GM12892 (cell line): ENCODE measurements around the gene NANOGP8.
A peak's percentile ranks its signal among the peaks of the same experiment; 100 is the strongest.

ENCODE experiments used
- DNase-seq: peaks from one replicate; pipeline ENCODE4 v3.0.0; 2011; ENCODE audit not compliant: insufficient read length
- FAIRE-seq: peaks from 2 replicates; lab custom pipeline; 2011; peaks lifted over from hg19 to GRCh38; lab: Jason Lieb, UNC
- POLR2A ChIP-seq: IDR thresholded peaks from 2 replicates; pipeline ENCODE4 v1.6.1; 2011; ENCODE audit warnings: low read depth, low read length, control low read depth
- POLR2AphosphoS5 ChIP-seq: IDR thresholded peaks from 2 replicates; pipeline ENCODE4 v1.6.1; 2011; ENCODE audit warnings: low read depth, low read length, control low read depth
- TAF1 ChIP-seq: IDR thresholded peaks from 2 replicates; pipeline ENCODE4 v1.6.1; 2011; ENCODE audit warnings: low read depth, mild to moderate bottlenecking, control low read depth, low read length, borderline replicate concordance

Gene NANOGP8

DNA sequence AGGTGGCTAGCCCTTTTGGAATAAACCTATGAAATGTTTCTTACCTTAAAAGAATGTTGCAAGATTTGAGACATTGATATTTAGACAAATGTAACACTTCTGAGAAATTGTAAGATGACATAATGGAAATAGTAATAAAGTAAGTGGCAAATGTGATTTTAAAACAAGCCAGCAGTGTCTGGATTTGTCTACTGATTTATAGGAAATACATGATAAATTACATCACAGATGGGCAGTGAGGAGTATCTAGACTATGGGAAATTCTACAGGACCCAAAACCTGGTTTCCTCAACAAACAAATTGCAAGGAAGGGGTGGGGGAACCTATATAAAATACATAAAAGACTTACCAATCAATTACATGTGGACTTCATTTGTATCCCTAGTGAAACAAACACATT is 37.1 kb downstream of the NANOGP8 start:
- TF ChIP-seq TAF1 (no peak), POLR2A (no peak), POLR2AphosphoS5 (no peak)
- no peak for DNase-seq
- FAIRE-seq: no peak

GRCh38 chr15:35047528-35047927 is 37.6 kb downstream of the NANOGP8 start:
- no peak for FAIRE-seq
- TF ChIP-seq POLR2A: no peak
- TF ChIP-seq TAF1: no peak
- no peak for TF ChIP-seq POLR2AphosphoS5
- no peak for DNase-seq

- FAIRE-seq: no peak
These were observed 41.6 kb downstream of the NANOGP8 start for GRCh38 chr15:35043373-35044095.

DNA sequence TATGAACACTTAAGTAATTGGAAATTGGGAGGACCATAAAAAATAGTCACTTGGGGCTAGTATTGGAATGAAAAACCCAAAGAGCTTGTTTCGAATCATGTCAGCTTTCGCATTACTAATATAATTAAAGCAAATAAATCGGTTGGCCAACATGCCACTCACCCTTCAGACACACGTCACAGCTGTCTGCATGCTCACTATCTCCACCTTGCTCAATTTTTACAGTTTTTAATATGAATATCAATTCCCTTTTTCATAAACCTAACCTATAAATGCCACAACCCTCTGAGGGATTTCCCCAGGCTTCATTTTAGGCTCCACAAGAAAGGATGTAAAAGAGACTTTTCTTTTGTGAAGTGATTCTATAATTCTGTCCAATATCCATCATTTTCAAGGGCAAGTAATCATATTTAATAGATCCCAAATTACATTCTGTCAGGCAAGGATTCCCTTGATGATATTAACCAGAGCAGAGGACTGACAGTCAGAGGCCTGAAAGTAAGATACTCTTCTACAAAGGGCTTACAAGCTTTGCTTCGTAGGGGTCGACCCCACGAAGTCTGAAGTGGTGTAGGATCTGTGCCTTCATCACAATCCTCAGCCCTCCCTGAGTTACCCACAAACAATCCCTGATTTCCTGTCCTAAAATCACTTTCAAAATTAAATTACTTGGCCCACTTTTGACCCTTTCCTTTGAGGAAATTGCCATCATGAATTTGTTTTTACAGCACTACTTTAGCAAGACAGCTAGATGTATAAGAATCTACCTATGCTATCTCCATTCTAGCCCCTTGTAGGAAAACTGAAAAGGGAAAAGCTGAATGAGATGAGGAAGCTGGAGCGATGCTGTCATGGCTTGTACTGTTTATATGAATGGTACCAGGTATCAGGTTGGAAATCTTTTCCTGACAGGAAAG is 44.5 kb downstream of the NANOGP8 start:
- TF ChIP-seq TAF1 (no peak), POLR2AphosphoS5 (no peak), POLR2A (no peak)
- peak; percentile 42 for FAIRE-seq
- DNase-seq: no peak

More at GRCh38 chr15:35043373-35044095, 41.6 kb downstream of the NANOGP8 start:
- DNase-seq: no peak
- TF ChIP-seq TAF1 (no peak), POLR2AphosphoS5 (no peak), POLR2A (no peak)

DNA sequence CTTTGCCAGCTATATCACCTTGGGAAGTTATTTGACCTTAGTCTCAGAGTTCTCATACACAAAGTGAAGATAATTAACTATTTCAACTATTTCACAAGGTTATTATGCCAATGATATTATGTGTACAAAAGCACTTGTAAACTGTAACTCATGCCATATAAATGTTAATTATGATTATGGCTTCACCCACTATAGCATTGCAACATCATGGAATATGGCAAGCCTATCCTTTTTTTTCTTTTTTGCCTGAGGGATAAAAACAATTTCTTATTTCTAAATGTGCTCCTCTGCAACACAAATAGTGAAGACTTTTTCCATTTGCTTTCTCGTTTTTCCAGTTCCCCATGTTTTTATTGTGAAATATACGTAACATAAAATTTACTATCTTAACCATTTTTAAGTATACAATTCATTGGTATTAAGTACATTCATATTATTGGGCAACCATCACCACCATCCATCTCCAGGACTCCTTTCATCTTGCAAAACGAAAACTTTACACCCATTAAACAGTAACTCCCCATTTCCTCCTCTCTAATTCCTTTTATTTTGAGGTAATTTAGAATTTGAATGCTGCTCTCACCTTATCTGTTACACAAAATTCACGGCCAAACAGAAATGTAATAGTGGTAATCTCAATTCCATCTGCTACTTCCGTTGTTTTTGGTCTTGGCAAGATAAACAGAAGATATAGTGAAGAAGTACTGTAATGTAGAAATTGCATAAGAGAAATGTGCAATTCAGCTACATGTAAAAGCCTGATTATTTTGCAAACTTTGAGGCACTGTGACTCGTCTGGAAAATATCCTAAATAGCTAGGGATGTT is 46.3 kb downstream of the NANOGP8 start:
- TF ChIP-seq POLR2AphosphoS5 (no peak), TAF1 (no peak), POLR2A (no peak)
- DNase-seq (no peak), FAIRE-seq (no peak)
